Omental fat pad (tissue), 4 donors: Measurements from ENCODE around the gene GAD2. TPM values are rescaled to one million over a fixed set of nuclear protein-coding genes. Genes with fewer than 3 reads are reported as not detected.

Experiments used
- total RNA-seq, 4 donors: library from RNA; depleted of rRNA; stranded (reverse); fragments of >200 nt; gene quantifications; one replicate each; pipeline ENCODE4 v1.1.0, GENCODE V29; 2016

Gene GAD2
- total RNA-seq, 4 donors from 2014 or later: not detected

Other genes with a start within 250 kb of the GAD2 start
- 10 to 100 TPM in 3 of 4 donors, 1 to 10 TPM in 1; 8.5 to 23.5 (median 20.5) TPM for gene APBB1IP, start 221.6 kb downstream of the GAD2 start, total RNA-seq